BE2C (cell line): ENCODE results near the gene GPR37L1.

Experiments
- DNase-seq: peaks from one replicate; pipeline ENCODE4 v3.0.0-alpha.2; 2020
- H3K27me3 ChIP-seq: fragments of 250-450 bp; sonication (Bioruptor Pico); 2 replicates; pipeline ENCODE4 v1.5.1; 2020; ENCODE audit warnings: mild to moderate bottlenecking
- H3K36me3 ChIP-seq: fragments of 250-450 bp; sonication (Bioruptor Pico); 2 replicates; pipeline ENCODE4 v1.5.1; 2020; ENCODE audit warnings: mild to moderate bottlenecking
- H3K4me1 ChIP-seq: fragments of 250-450 bp; sonication (Bioruptor Pico); 2 replicates; pipeline ENCODE4 v1.5.1; 2020
- H3K4me3 ChIP-seq: 2 replicates; pipeline ENCODE4 v1.5.1; 2011; ENCODE audit warnings: low read depth, low read length
- H3K9me3 ChIP-seq: fragments of 250-450 bp; sonication (Bioruptor Pico); 2 replicates; pipeline ENCODE4 v1.5.1; 2020
- CTCF ChIP-seq: IDR thresholded peaks from 2 replicates; pipeline ENCODE4 v1.5.1; 2012; ENCODE audit warnings: mild to moderate bottlenecking, low read depth, low read length

The GPR37L1 gene

GRCh38 chr1:202130297-202130721 is 7.6 kb downstream of the GPR37L1 start:
- no peaks in the 10 kb centered on the region for H3K9me3 ChIP-seq
- no peaks in the 10 kb centered on the region for H3K4me1 ChIP-seq
- no peak overlapping the region for H3K4me3 ChIP-seq
- DNase-seq: no peak
- TF ChIP-seq CTCF: no peak
- H3K36me3 ChIP-seq: no peaks in the 10 kb centered on the region; the same call in 1 of the 2 replicates
- H3K27me3 ChIP-seq: no peaks in the 10 kb centered on the region

GRCh38 chr1:202130816-202131522 is 8.3 kb downstream of the GPR37L1 start:
- Histone ChIP-seq H3K9me3 (no peaks in the 10 kb centered on the region), H3K27me3 (no peaks in the 10 kb centered on the region), H3K4me3 (no peak overlapping the region), H3K4me1 (no peaks in the 10 kb centered on the region), H3K36me3 (no peaks in the 10 kb centered on the region; the same call in 1 of the 2 replicates)
- DNase-seq: no peak
- TF ChIP-seq CTCF: no peak

GRCh38 chr1:202131956-202132821 is 9.5 kb downstream of the GPR37L1 start:
- Histone ChIP-seq H3K9me3 (no peaks in the 10 kb centered on the region), H3K4me1 (no peaks in the 10 kb centered on the region), H3K4me3 (no peak overlapping the region), H3K27me3 (no peaks in the 10 kb centered on the region), H3K36me3 (no peaks in the 10 kb centered on the region; the same call in 1 of the 2 replicates)
- DNase-seq: no peak
- no peak for TF ChIP-seq CTCF

- no peak for TF ChIP-seq CTCF
- H3K4me1 ChIP-seq: no peaks in the 10 kb centered on the region
- H3K9me3 ChIP-seq: no peaks in the 10 kb centered on the region
- no peak overlapping the region for H3K4me3 ChIP-seq
- no peaks in the 10 kb centered on the region for H3K27me3 ChIP-seq
- peaks cover 3% of the 10 kb centered on the region for H3K36me3 ChIP-seq
- no peak for DNase-seq
These were observed 10.3 kb downstream of the GPR37L1 start for GRCh38 chr1:202133001-202133400.

GRCh38 chr1:202133496-202133895 is 10.8 kb downstream of the GPR37L1 start:
- Histone ChIP-seq H3K9me3 (no peaks in the 10 kb centered on the region), H3K4me1 (no peaks in the 10 kb centered on the region), H3K4me3 (no peak overlapping the region), H3K27me3 (no peaks in the 10 kb centered on the region), H3K36me3 (peaks cover 3% of the 10 kb centered on the region)
- no peak for DNase-seq
- TF ChIP-seq CTCF: no peak

- Histone ChIP-seq H3K4me3 (no peak overlapping the region), H3K36me3 (peaks cover 3% of the 10 kb centered on the region), H3K27me3 (no peaks in the 10 kb centered on the region), H3K4me1 (no peaks in the 10 kb centered on the region), H3K9me3 (no peaks in the 10 kb centered on the region)
- no peak for TF ChIP-seq CTCF
- DNase-seq: no peak
These were observed 11.3 kb downstream of the GPR37L1 start for GRCh38 chr1:202133989-202134388.
